ENCODE measurements around the gene COL1A2. TPM values are rescaled to one million over a fixed set of nuclear protein-coding genes. Genes with fewer than 3 reads are reported as not detected.

The COL1A2 gene
- total and polyA plus RNA-seq, 2 donors (not counting 1 experiment from before 2014, with no cell fraction given), result 0.46 to 0.47 TPM

DNA sequence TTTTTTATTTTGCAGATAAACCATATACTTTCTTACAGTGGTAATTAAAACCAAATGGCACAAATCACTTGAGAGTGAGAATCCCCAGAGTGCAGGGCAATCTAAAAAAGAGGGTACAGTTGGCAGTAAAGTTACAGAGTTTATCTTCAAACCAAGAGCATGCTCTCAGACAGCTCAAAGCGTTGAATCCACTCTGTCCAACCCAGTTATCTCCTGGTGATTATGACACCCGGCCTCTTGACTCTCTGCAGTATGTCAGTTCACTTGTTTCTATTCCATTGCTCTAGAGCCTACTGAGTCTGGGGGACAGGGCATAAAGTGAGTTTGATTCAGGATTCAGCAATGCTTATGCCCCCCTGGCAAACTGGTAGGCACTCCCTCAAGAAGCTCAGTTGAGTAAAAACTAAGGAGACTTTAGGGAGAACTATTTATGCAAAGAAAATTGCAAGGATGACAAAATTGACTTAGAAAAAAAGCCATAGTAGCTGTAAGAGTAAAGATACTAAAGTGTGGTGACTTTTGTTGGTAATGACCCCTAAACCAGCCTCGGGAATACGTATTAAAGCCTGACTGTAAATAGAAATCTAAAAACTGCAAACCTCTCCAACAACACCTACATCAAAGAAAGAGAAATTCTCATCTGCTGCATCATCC, 55.5 kb downstream of the COL1A2 start:
- CTCF ChIA-PET, result interaction anchor here (0.6 to 9.0 kb wide), 33 partner anchors 7 to 1242 kb away, joined by 3 to 246 read pairs (median 5); partner anchors contain the start of genes CASD1 and SGCE
- Histone ChIP-seq H4K20me1 (ENCODE audit: control insufficient read depth, insufficient read depth, low read length, poor library complexity, severe bottlenecking) (no peaks in the 10 kb centered on the region), H3K4me1 (ENCODE audit: control insufficient read depth in 2 of 2, insufficient read depth in 2 of 2, low read length in 2 of 2) (no peaks in the 10 kb centered on the region), H3K4me3 (ENCODE audit: control extremely low read depth in 1 of 5, extremely low read depth in 1 of 5, insufficient read depth in 1 of 5, low read depth in 2 of 5, low read length in 4 of 5) (no peak overlapping the region), H3K27ac (ENCODE audit: low read length in 2 of 2) (no peak overlapping the region), H2AFZ (ENCODE audit: insufficient read depth, low read depth, low read length, poor library complexity, severe bottlenecking) (peak overlapping the region; percentile 14), H3K27me3 (replicated peaks in 1 of 4; ENCODE audit: control extremely low read depth in 1 of 4, control insufficient read depth in 3 of 4, insufficient read depth in 4 of 4, low read length in 3 of 4) (peaks cover 0 to 6% (median 0%) of the 10 kb centered on the region in 4 experiments), H3K36me3 (replicated peaks in 1 of 2; ENCODE audit: control extremely low read depth in 1 of 2, control insufficient read depth in 1 of 2, extremely low read depth in 1 of 2, insufficient read depth in 2 of 2, low read length in 1 of 2) (no peaks in the 10 kb centered on the region), H3K79me2 (ENCODE audit: control insufficient read depth, insufficient read depth, low read length) (no peaks in the 10 kb centered on the region), H3K9me3 (ENCODE audit: control extremely low read depth in 1 of 3, control insufficient read depth in 2 of 3, insufficient read depth in 1 of 3, low read length in 2 of 3) (peaks cover 0 to 4% (median 0%) of the 10 kb centered on the region in 3 donors), H3K4me2 (replicated peaks; ENCODE audit: low read depth, low read length, poor library complexity, severe bottlenecking) (no peak overlapping the region), H3K9ac (ENCODE audit: low read length) (no peak overlapping the region)
- no peaks in the 10 kb centered on the region for H3K4me1 Mint-ChIP-seq
- ATAC-seq (ENCODE audit: low read depth), result no peak
- TF ChIP-seq, protein P1, sequence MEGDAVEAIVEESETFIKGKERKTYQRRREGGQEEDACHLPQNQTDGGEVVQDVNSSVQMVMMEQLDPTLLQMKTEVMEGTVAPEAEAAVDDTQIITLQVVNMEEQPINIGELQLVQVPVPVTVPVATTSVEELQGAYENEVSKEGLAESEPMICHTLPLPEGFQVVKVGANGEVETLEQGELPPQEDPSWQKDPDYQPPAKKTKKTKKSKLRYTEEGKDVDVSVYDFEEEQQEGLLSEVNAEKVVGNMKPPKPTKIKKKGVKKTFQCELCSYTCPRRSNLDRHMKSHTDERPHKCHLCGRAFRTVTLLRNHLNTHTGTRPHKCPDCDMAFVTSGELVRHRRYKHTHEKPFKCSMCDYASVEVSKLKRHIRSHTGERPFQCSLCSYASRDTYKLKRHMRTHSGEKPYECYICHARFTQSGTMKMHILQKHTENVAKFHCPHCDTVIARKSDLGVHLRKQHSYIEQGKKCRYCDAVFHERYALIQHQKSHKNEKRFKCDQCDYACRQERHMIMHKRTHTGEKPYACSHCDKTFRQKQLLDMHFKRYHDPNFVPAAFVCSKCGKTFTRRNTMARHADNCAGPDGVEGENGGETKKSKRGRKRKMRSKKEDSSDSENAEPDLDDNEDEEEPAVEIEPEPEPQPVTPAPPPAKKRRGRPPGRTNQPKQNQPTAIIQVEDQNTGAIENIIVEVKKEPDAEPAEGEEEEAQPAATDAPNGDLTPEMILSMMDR (IDR thresholded peaks at IDR 0.05), result no peak
- no peak for TF ChIP-seq EZH2 (IDR thresholded peaks at IDR 0.05; ENCODE audit: borderline replicate concordance, insufficient read depth, low read depth, low read length, poor library complexity, severe bottlenecking)
- H3K9me3 Mint-ChIP-seq (ENCODE audit: insufficient read depth), result no peaks in the 10 kb centered on the region
- POLR2A ChIA-PET, result no interaction called here
- intact Hi-C loops (cut with micrococcal nuclease), result no loop called here
- H3K27me3 Mint-ChIP-seq, result peaks cover 6% of the 10 kb centered on the region
- no CpG with 5 or more reads among the region's 4 CpGs for WGBS (ENCODE audit: insufficient coverage)
- DNase-seq, result no peak
- H3K4me3 Mint-ChIP-seq, result no peak overlapping the region
- no peak overlapping the region for H3K27ac Mint-ChIP-seq

DNA sequence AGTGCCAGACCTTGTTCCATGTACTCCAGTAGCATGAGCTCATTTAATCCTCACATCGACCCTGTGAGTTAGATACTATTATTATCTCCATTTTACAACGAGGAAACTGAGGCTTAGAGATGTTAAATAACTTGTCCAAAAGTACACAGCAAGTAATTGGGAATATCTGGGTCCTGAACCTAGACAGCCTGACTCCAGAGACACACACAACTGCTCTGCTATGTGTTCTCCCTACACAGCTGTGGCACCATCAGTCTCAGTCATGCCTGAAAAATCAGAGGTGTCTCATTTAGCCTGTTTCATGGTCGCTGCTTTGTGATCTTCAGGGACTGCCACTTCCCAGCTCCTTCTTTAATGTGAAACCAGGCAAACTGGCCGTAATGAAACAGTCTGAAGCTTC, 56.5 kb downstream of the COL1A2 start:
- H3K9me3 ChIP-seq (ENCODE audit: control extremely low read depth in 1 of 3, control insufficient read depth in 2 of 3, insufficient read depth in 1 of 3, low read length in 2 of 3), result peaks cover 0 to 4% (median 0%) of the 10 kb centered on the region in 3 donors
- Mint-ChIP-seq H3K4me3 (no peak overlapping the region), H3K4me1 (no peaks in the 10 kb centered on the region), H3K9me3 (ENCODE audit: insufficient read depth) (no peaks in the 10 kb centered on the region), H3K27me3 (peaks cover 6% of the 10 kb centered on the region), H3K27ac (no peak overlapping the region)
- H3K4me1 ChIP-seq (ENCODE audit: control insufficient read depth in 2 of 2, insufficient read depth in 2 of 2, low read length in 2 of 2), result no peaks in the 10 kb centered on the region
- no peak for TF ChIP-seq EZH2 (IDR thresholded peaks at IDR 0.05; ENCODE audit: borderline replicate concordance, insufficient read depth, low read depth, low read length, poor library complexity, severe bottlenecking)
- TF ChIP-seq, protein P1 (IDR thresholded peaks at IDR 0.05), result no peak
- WGBS (ENCODE audit: insufficient coverage), result 65% methylated on average over 2 of the region's 4 CpGs
- no peak overlapping the region for H2AFZ ChIP-seq (ENCODE audit: insufficient read depth, low read depth, low read length, poor library complexity, severe bottlenecking)
- ChIA-PET POLR2A (no interaction called here), CTCF (interaction anchor here (0.7 to 9.0 kb wide), 10 partner anchors 8 to 1239 kb away, joined by 3 to 246 read pairs (median 4); partner anchors contain the start of gene SGCE)
- no peaks in the 10 kb centered on the region for H3K36me3 ChIP-seq (replicated peaks in 1 of 2; ENCODE audit: control extremely low read depth in 1 of 2, control insufficient read depth in 1 of 2, extremely low read depth in 1 of 2, insufficient read depth in 2 of 2, low read length in 1 of 2)
- peaks cover 0 to 6% (median 0%) of the 10 kb centered on the region in 4 experiments for H3K27me3 ChIP-seq (replicated peaks in 1 of 4; ENCODE audit: control extremely low read depth in 1 of 4, control insufficient read depth in 3 of 4, insufficient read depth in 4 of 4, low read length in 3 of 4)
- no peak overlapping the region for H3K9ac ChIP-seq (ENCODE audit: low read length)
- H3K27ac ChIP-seq (ENCODE audit: low read length in 2 of 2), result no peak overlapping the region
- H3K4me2 ChIP-seq (replicated peaks; ENCODE audit: low read depth, low read length, poor library complexity, severe bottlenecking), result no peak overlapping the region
- ATAC-seq (ENCODE audit: low read depth), result no peak
- H4K20me1 ChIP-seq (ENCODE audit: control insufficient read depth, insufficient read depth, low read length, poor library complexity, severe bottlenecking), result no peaks in the 10 kb centered on the region
- intact Hi-C loops (cut with micrococcal nuclease), result no loop called here
- H3K79me2 ChIP-seq (ENCODE audit: control insufficient read depth, insufficient read depth, low read length), result no peaks in the 10 kb centered on the region
- DNase-seq, result no peak
- H3K4me3 ChIP-seq (ENCODE audit: control extremely low read depth in 1 of 5, extremely low read depth in 1 of 5, insufficient read depth in 1 of 5, low read depth in 2 of 5, low read length in 4 of 5), result no peak overlapping the region
